OCI-LY1 (cell line): ENCODE measurements around the gene PEX10.

Source experiments
- H2AFZ ChIP-seq: fragments of 200-600 bp; sonication (generic), shearing (Covaris generic); 2 replicates; pipeline ENCODE4 v1.6.0; 2014; ENCODE audit warnings: antibody characterized with exemption, mild to moderate bottlenecking, low read length
- H3F3A ChIP-seq: fragments of 200-600 bp; sonication (generic), shearing (Covaris generic); 2 replicates; pipeline ENCODE4 v1.6.0; 2014; ENCODE audit warnings: mild to moderate bottlenecking, antibody characterized with exemption, low read length, moderate library complexity; ENCODE audit not compliant: insufficient read depth
- H3K27ac ChIP-seq: fragments of 200-600 bp; sonication (generic); 2 replicates; pipeline ENCODE4 v1.5.1; 2014; ENCODE audit warnings: low read length, mixed run types, mild to moderate bottlenecking, low read depth; ENCODE audit not compliant: poor library complexity, severe bottlenecking
- H3K27me3 ChIP-seq: fragments of 200-600 bp; sonication (generic); 2 replicates; pipeline ENCODE4 v1.6.0; 2014; ENCODE audit warnings: antibody characterized with exemption, mild to moderate bottlenecking, low read length, moderate library complexity; ENCODE audit not compliant: insufficient read depth
- H3K36me3 ChIP-seq: fragments of 200-600 bp; sonication (generic); 2 replicates; pipeline ENCODE4 v1.6.1; 2014; ENCODE audit warnings: mild to moderate bottlenecking, antibody characterized with exemption, low read length, moderate library complexity, mixed read lengths; ENCODE audit not compliant: insufficient read depth
- H3K4me1 ChIP-seq: fragments of 200-600 bp; sonication (generic); 2 replicates; pipeline ENCODE4 v1.5.1; 2014; ENCODE audit warnings: mild to moderate bottlenecking, low read length, moderate library complexity; ENCODE audit not compliant: insufficient read depth, severe bottlenecking
- H3K4me2 ChIP-seq: fragments of 200-600 bp; sonication (generic), shearing (Covaris generic); 2 replicates; pipeline ENCODE4 v1.6.1; 2014; ENCODE audit warnings: low read length
- H3K4me3 ChIP-seq: fragments of 200-600 bp; sonication (generic); 2 replicates; pipeline ENCODE4 v1.5.1; 2014; ENCODE audit warnings: low read length, low read depth, mild to moderate bottlenecking, mixed read lengths; ENCODE audit not compliant: poor library complexity, severe bottlenecking
- H3K79me2 ChIP-seq: fragments of 200-600 bp; shearing (Covaris generic); 2 replicates; pipeline ENCODE4 v1.6.1; 2016; ENCODE audit warnings: mixed run types, low read length, mixed read lengths; ENCODE audit not compliant: insufficient read depth
- H3K9ac ChIP-seq: fragments of 200-600 bp; sonication (generic), shearing (Covaris generic); 2 replicates; pipeline ENCODE4 v1.6.1; 2014; ENCODE audit warnings: mild to moderate bottlenecking, low read length, mixed read lengths
- H3K9me2 ChIP-seq: fragments of 200-600 bp; sonication (generic), shearing (Covaris generic); 2 replicates; pipeline ENCODE4 v1.6.1; 2014; ENCODE audit warnings: low read depth, mild to moderate bottlenecking, low read length, mixed read lengths
- H3K9me3 ChIP-seq: fragments of 200-600 bp; shearing (Covaris generic); 2 replicates; pipeline ENCODE4 v1.6.1; 2014; ENCODE audit warnings: low read length, mixed read lengths
- H4K20me1 ChIP-seq: fragments of 200-600 bp; sonication (generic), shearing (Covaris generic); 2 replicates; pipeline ENCODE4 v1.6.0; 2016; ENCODE audit warnings: mild to moderate bottlenecking, low read length; ENCODE audit not compliant: insufficient read depth
- CTCF ChIP-seq: fragments of 200-600 bp; sonication (generic), shearing (Covaris generic); IDR thresholded peaks from 2 replicates; pipeline ENCODE4 v1.5.1; 2017; ENCODE audit warnings: mild to moderate bottlenecking, antibody characterized with exemption, low read length, moderate library complexity, mixed read lengths
- EZH2 ChIP-seq: fragments of 200-600 bp; sonication (generic), shearing (Covaris generic); IDR thresholded peaks from 2 replicates; pipeline ENCODE4 v1.8.0; 2017; ENCODE audit warnings: borderline replicate concordance, mixed run types, mild to moderate bottlenecking, antibody characterized with exemption, low read length, moderate library complexity, mixed read lengths

The PEX10 gene

GRCh38 chr1:2373551-2374251 is 38.7 kb downstream of the PEX10 start:
- H4K20me1 ChIP-seq = no peaks in the 10 kb centered on the region
- no peak overlapping the region for H3K27ac ChIP-seq
- H3K4me1 ChIP-seq = no peaks in the 10 kb centered on the region

DNA sequence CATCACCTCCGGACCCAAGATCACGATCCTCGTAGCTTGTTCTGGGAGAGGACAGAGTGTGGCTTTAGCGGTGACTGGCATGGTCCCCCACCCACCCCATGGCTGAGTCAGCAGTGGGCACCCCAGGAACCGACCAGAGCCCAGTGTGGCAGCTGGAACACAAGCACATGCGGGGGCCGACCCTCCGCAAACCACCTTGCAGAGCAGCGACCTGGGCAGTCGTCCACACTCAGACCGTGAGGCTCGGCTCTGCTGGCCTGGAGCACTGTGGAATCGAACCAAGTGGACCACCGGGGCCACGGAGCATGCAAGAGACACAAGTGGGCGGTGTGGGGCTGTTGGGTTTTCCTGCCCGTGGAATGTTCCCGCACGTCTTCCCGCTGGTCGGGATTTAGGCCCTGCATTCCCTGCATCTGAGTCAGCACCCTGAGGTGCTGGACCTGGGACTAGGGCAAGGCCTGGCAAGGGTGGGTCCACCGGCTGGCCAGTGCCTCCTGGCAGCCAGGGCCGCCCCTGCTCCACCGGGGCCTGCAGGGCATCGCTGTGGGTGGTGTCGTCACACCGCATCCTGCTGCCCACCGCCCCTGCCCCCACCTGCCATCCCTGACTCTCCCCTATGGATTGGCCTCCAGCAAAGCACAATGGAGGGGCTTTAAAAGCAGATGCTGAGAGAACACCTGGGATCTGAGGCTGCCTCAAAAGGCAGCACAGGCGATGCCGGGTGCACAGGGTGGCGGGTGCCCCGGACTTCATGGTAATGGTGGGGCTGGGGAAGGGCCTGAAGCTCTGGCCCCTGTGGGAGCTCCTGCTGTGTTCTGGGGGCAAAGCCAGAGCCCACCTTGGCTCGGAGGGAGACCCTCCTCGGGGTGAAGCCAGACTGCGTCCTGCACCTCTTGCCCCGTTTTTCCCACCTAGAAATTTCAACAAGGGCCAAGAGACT is 39.5 kb downstream of the PEX10 start:
- Histone ChIP-seq H2AFZ (no peak overlapping the region), H3K4me2 (no peak overlapping the region), H4K20me1 (no peaks in the 10 kb centered on the region), H3K4me1 (no peaks in the 10 kb centered on the region), H3F3A (no peaks in the 10 kb centered on the region), H3K79me2 (no peaks in the 10 kb centered on the region), H3K36me3 (no peaks in the 10 kb centered on the region), H3K4me3 (no peak overlapping the region), H3K9me3 (no peaks in the 10 kb centered on the region), H3K27me3 (peaks cover 5% of the 10 kb centered on the region; the same call in 1 of the 2 replicates), H3K9me2 (no peaks in the 10 kb centered on the region), H3K9ac (no peak overlapping the region), H3K27ac (no peak overlapping the region)
- no peak for TF ChIP-seq CTCF
- no peak for TF ChIP-seq EZH2

More at GRCh38 chr1:2373551-2374251, 38.7 kb downstream of the PEX10 start:
- 0 out of 2 replicates have a peak, but pooled peaks cover 5% of the 10 kb centered on the region for H3K27me3 ChIP-seq
- H3K9ac ChIP-seq = no peak overlapping the region
- H3K79me2 ChIP-seq = no peaks in the 10 kb centered on the region
- no peaks in the 10 kb centered on the region for H3F3A ChIP-seq
- no peak overlapping the region for H3K4me3 ChIP-seq
- no peaks in the 10 kb centered on the region for H3K36me3 ChIP-seq
- H3K4me2 ChIP-seq = no peak overlapping the region
- no peak for TF ChIP-seq EZH2
- TF ChIP-seq CTCF = no peak
- no peak overlapping the region for H2AFZ ChIP-seq
- H3K9me2 ChIP-seq = no peaks in the 10 kb centered on the region
- H3K9me3 ChIP-seq = no peaks in the 10 kb centered on the region

- no peaks in the 10 kb centered on the region for H4K20me1 ChIP-seq
- no peaks in the 10 kb centered on the region for H3K79me2 ChIP-seq
- no peak for TF ChIP-seq CTCF
- TF ChIP-seq EZH2 = no peak
- no peak overlapping the region for H3K27ac ChIP-seq
- H3K9me2 ChIP-seq = no peaks in the 10 kb centered on the region
- no peak overlapping the region for H3K9ac ChIP-seq
- H2AFZ ChIP-seq = no peak overlapping the region
- H3F3A ChIP-seq = no peaks in the 10 kb centered on the region
- no peaks in the 10 kb centered on the region for H3K4me1 ChIP-seq
- no peaks in the 10 kb centered on the region; the same call in 1 of the 2 replicates for H3K36me3 ChIP-seq
- no peaks in the 10 kb centered on the region; the same call in 1 of the 2 replicates for H3K27me3 ChIP-seq
- H3K9me3 ChIP-seq = 0 out of 2 replicates have a peak, but pooled peaks cover 2% of the 10 kb centered on the region
- no peak overlapping the region for H3K4me3 ChIP-seq
- H3K4me2 ChIP-seq = no peak overlapping the region
These were observed 44.2 kb downstream of the PEX10 start for GRCh38 chr1:2368053-2368744.
